Measurements from ENCODE around the gene MINK1. TPM values are rescaled to one million over a fixed set of nuclear protein-coding genes. Genes with fewer than 3 reads are reported as not detected.
A peak's percentile ranks its signal among the peaks of the same experiment; 100 is the strongest.
"Not testable (repeated sequence)": the region's sequence is repeated elsewhere in the genome, so short reads cannot be mapped to it uniquely, and the experiment has no call there.

The MINK1 gene
- total RNA-seq, 1 experiment from 2014 or later, result 105 TPM

DNA sequence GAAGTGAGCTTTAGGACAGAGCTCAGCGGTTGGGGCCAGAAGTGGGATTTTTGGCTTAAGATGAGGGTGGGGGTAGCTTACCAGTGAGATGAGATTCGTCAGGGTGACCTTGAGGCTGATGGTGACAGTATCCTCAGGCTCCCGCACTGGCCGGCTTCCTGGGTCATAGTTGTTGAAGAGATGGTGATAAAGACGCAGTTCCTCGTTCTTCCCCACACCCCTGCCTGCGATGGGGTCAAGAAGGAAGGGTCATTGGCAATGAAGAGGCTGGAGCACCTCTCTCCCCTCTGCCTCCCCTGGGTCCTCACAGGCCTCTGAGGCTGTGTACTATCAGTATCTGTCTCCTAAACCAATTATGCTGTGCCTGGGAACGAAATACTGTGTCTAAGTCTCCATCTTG is 69.4 kb downstream of the MINK1 start (continued):
- TF ChIP-seq, protein P1, sequence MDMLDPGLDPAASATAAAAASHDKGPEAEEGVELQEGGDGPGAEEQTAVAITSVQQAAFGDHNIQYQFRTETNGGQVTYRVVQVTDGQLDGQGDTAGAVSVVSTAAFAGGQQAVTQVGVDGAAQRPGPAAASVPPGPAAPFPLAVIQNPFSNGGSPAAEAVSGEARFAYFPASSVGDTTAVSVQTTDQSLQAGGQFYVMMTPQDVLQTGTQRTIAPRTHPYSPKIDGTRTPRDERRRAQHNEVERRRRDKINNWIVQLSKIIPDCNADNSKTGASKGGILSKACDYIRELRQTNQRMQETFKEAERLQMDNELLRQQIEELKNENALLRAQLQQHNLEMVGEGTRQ (CRISPR knock-in tag; IDR thresholded peaks at IDR 0.05), result no peak
- no peak for TF ChIP-seq TP53 (CRISPR knock-in tag; IDR thresholded peaks at IDR 0.05)

DNA sequence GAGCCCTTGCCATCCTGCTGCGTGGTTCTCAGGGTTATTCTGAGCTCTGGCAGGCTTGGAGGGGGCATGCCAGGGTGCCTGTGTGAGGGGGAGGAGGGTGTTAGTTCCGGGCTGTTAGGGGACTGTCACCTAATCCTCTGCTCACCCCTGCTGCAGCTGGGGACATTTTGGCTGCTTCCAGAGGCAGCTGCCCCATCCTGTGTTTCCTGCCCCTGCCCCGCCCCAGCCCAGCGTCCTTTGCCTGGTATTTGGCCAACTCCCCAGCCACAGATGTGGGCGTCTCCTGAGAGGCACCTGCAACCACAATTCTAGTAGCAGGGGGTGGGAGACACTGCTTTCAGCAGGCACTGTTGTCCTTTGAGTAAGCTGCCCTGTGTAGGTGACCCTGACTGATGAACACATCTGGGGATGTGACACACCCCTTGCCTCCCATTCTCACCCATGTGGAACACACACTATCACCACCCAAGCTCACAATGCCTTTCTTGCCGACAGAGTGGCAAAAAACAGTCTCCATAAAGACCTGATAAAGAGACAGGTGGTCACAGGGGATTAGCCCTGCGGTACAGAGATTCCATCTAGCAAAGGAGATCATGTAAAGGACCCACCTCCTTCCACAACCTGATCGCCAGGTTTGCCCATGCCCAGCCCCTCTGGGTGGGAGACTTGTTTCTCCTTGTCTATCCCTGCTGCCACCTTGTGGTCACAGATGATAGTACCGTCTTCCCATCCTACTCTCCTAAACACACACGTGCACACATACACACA is 70.1 kb downstream of the MINK1 start, which contains the start of gene CHRNE:
Gene CHRNE, minus strand, starts transcription at position 48 of the 768 bp plus-strand sequence. Its CDS starts 35 bp downstream, at position 13.
- Mint-ChIP-seq H3K4me1 (peaks cover 13% of the 10 kb centered on the region), H3K27me3 (ENCODE audit: low read depth) (peaks cover 10% of the 10 kb centered on the region), H3K4me3 (0 out of 2 replicates have a peak within 1 kb of the TSS, but pooled peaks have one; percentile 1), H3K27ac (peak within 1 kb of the TSS; percentile 6; the same call in 1 of the 2 replicates), H3K36me3 (no peaks in the 10 kb centered on the region), H3K9me3 (no peaks in the 10 kb centered on the region)
- DNase-seq (ENCODE audit: low spot score) (peak; percentile 91), ATAC-seq (peak; percentile 37)
- POLR2A ChIA-PET, result interaction anchor here (1.0 to 1.1 kb wide), 2 partner anchors 37 to 64 kb away, joined by 3 read pairs; partner anchors contain the start of genes RNF167 and SLC25A11
- CTCF ChIA-PET, result interaction anchor here (0.6 to 1.8 kb wide), 14 partner anchors 31 to 425 kb away, joined by 3 to 7 read pairs (median 3); partner anchors contain the start of genes MED11, PSMB6, RNF167 and SLC25A11
- TF ChIP-seq, protein P2, sequence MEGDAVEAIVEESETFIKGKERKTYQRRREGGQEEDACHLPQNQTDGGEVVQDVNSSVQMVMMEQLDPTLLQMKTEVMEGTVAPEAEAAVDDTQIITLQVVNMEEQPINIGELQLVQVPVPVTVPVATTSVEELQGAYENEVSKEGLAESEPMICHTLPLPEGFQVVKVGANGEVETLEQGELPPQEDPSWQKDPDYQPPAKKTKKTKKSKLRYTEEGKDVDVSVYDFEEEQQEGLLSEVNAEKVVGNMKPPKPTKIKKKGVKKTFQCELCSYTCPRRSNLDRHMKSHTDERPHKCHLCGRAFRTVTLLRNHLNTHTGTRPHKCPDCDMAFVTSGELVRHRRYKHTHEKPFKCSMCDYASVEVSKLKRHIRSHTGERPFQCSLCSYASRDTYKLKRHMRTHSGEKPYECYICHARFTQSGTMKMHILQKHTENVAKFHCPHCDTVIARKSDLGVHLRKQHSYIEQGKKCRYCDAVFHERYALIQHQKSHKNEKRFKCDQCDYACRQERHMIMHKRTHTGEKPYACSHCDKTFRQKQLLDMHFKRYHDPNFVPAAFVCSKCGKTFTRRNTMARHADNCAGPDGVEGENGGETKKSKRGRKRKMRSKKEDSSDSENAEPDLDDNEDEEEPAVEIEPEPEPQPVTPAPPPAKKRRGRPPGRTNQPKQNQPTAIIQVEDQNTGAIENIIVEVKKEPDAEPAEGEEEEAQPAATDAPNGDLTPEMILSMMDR (IDR thresholded peaks at IDR 0.05), result peak; percentile 88
- TF ChIP-seq, protein P3, sequence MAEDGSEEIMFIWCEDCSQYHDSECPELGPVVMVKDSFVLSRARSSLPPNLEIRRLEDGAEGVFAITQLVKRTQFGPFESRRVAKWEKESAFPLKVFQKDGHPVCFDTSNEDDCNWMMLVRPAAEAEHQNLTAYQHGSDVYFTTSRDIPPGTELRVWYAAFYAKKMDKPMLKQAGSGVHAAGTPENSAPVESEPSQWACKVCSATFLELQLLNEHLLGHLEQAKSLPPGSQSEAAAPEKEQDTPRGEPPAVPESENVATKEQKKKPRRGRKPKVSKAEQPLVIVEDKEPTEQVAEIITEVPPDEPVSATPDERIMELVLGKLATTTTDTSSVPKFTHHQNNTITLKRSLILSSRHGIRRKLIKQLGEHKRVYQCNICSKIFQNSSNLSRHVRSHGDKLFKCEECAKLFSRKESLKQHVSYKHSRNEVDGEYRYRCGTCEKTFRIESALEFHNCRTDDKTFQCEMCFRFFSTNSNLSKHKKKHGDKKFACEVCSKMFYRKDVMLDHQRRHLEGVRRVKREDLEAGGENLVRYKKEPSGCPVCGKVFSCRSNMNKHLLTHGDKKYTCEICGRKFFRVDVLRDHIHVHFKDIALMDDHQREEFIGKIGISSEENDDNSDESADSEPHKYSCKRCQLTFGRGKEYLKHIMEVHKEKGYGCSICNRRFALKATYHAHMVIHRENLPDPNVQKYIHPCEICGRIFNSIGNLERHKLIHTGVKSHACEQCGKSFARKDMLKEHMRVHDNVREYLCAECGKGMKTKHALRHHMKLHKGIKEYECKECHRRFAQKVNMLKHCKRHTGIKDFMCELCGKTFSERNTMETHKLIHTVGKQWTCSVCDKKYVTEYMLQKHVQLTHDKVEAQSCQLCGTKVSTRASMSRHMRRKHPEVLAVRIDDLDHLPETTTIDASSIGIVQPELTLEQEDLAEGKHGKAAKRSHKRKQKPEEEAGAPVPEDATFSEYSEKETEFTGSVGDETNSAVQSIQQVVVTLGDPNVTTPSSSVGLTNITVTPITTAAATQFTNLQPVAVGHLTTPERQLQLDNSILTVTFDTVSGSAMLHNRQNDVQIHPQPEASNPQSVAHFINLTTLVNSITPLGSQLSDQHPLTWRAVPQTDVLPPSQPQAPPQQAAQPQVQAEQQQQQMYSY (CRISPR knock-in tag; IDR thresholded peaks at IDR 0.05), result no peak

DNA sequence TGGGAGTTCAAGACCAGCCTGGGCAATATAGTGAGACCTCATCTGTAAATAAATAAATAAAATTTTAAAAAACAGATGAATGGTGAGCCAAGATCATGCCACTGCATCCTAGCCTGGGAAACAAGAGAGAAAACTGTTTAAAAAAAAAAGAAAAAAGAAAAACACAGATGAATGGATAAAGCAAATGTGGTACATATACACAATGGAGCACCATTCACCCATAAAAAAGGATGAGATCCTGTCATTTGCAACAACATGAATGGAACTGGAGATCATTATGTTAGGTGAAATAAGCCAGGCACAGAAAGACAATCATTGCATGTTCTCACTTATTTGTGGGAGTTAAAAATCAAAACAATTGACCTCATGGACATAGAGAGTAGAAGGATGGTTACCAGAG is 73.5 kb downstream of the MINK1 start:
- ATAC-seq; H3K4me3 Mint-ChIP-seq; H3K27me3 Mint-ChIP-seq (ENCODE audit: low read depth); H3K9me3 Mint-ChIP-seq; H3K27ac Mint-ChIP-seq; CTCF ChIA-PET; H3K36me3 Mint-ChIP-seq; POLR2A ChIA-PET; DNase-seq (ENCODE audit: low spot score): not testable (repeated sequence)
- H3K4me1 Mint-ChIP-seq, result peaks cover 15% of the 10 kb centered on the region

DNA sequence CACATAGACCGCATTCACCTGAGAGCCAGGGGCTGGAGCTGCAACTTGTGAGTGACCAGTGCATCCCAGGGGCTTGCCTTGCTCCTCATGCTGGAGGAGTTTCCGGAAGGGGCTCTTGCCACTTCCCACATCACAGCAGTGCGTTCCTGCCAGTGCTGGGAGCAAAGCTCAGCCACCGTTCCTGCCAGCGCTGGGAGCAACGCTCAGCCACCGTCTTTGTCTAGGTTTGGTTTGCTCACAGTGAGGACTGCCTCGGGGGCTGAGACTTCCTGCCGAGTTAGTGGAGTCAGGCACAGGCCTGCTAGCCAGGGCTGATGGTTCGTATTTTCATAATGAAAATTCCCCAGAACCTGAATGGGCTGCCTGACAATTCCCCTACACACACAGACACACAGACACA is 75.2 kb downstream of the MINK1 start:
- no peak overlapping the region for H3K27ac Mint-ChIP-seq
- no peaks in the 10 kb centered on the region for H3K9me3 Mint-ChIP-seq
- ATAC-seq (peak; percentile 44), DNase-seq (ENCODE audit: low spot score) (peak; percentile 50)
- H3K36me3 Mint-ChIP-seq, result no peaks in the 10 kb centered on the region
- TF ChIP-seq, protein P4, sequence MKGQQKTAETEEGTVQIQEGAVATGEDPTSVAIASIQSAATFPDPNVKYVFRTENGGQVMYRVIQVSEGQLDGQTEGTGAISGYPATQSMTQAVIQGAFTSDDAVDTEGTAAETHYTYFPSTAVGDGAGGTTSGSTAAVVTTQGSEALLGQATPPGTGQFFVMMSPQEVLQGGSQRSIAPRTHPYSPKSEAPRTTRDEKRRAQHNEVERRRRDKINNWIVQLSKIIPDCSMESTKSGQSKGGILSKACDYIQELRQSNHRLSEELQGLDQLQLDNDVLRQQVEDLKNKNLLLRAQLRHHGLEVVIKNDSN (CRISPR knock-in tag; IDR thresholded peaks at IDR 0.05), result no peak
- 0 out of 2 replicates have a peak, but pooled peaks have one; percentile 26 for TF ChIP-seq GABPB1 (CRISPR knock-in tag; IDR thresholded peaks at IDR 0.05)
- ChIA-PET CTCF (interaction anchor here (0.6 to 2.7 kb wide), 45 partner anchors 9 to 283 kb away, joined by 3 to 49 read pairs (median 4); partner anchors contain the start of genes ARRB2, C17orf107, ENO3 and GP1BA), POLR2A (interaction anchor here (1.1 to 2.1 kb wide), 6 partner anchors 8 to 64 kb away, joined by 3 to 12 read pairs (median 6); partner anchors contain the start of genes C17orf107, ENO3 and RNF167)
- peaks cover 5% of the 10 kb centered on the region; the same call in 1 of the 2 replicates for H3K27me3 Mint-ChIP-seq (ENCODE audit: low read depth)
- H3K4me3 Mint-ChIP-seq, result no peak overlapping the region
- peaks cover 13% of the 10 kb centered on the region for H3K4me1 Mint-ChIP-seq

Measured in WTC11 (cell line).